Upper lobe of left lung (tissue), 6 donors: ENCODE measurements around the gene NHSL1. TPM values are rescaled to one million over a fixed set of nuclear protein-coding genes. Genes with fewer than 3 reads are reported as not detected.

ENCODE experiments used
- ATAC-seq, 2 donors: fragments of 200-7000 bp; cut with Tn5 transposase; one replicate each; pipeline ENCODE4 v1.9.1; 2022; ENCODE audit warnings: mild to moderate bottlenecking in 2 of 2, moderate library complexity in 2 of 2; ENCODE audit not compliant: low FRiP score in 2 of 2
- DNase-seq, 2 donors: peaks; one replicate each; pipeline ENCODE4 v3.0.0-alpha.2; 2019 to 2020
- H3K27ac ChIP-seq, 4 donors: fragments of 200-600 bp; sonication (generic); one replicate each; pipeline ENCODE4 v1.5.1; 2016 to 2019
- H3K27me3 ChIP-seq, 4 donors: fragments of 200-600 bp; sonication (generic); one replicate each; pipeline ENCODE4 v1.5.1; 2017 to 2019
- H3K36me3 ChIP-seq, 4 donors: fragments of 200-600 bp; sonication (generic); one replicate each; pipeline ENCODE4 v1.5.1; 2016 to 2019
- H3K4me1 ChIP-seq, 4 donors: fragments of 200-600 bp; sonication (generic); one replicate each; pipeline ENCODE4 v1.5.1; 2018 to 2019
- H3K4me3 ChIP-seq, 4 donors: fragments of 200-600 bp; sonication (generic); one replicate each; pipeline ENCODE4 v1.5.1; 2017 to 2019; ENCODE audit warnings: mild to moderate bottlenecking in 2 of 4, moderate library complexity in 1 of 4
- H3K9me3 ChIP-seq, 4 donors: fragments of 200-600 bp; sonication (generic); one replicate each; pipeline ENCODE4 v1.5.1; 2018 to 2019
- CTCF ChIP-seq, 6 experiments: fragments of 450-650 bp in 4 of 6; fragments of 200-600 bp in 2 of 6; sonication (generic) in 2 of 6; IDR thresholded peaks; one replicate each; pipeline ENCODE4 v1.5.1; 2016 to 2019; ENCODE audit warnings: antibody characterized with exemption in 6 of 6
- EP300 ChIP-seq, 4 donors: sonication (generic); formaldehyde crosslinking; IDR thresholded peaks; one replicate each; pipeline ENCODE4 v1.5.1; 2017; ENCODE audit warnings: antibody characterized with exemption in 4 of 4, control low read depth in 2 of 4
- POLR2A ChIP-seq, 4 donors: fragments of 450-650 bp; IDR thresholded peaks; one replicate each; pipeline ENCODE4 v1.5.1; 2016 to 2017; ENCODE audit warnings: antibody characterized with exemption in 4 of 4, mild to moderate bottlenecking in 2 of 4
- POLR2AphosphoS5 ChIP-seq, 2 donors: sonication (generic); formaldehyde crosslinking; IDR thresholded peaks; one replicate each; pipeline ENCODE4 v1.5.1; 2017; ENCODE audit warnings: antibody characterized with exemption in 2 of 2
- WGBS, 2 donors: methylation state at CpG; one replicate each; pipeline ENCODE4 v1.1.5; 2017 to 2018; 5-methylcytosine and 5-hydroxymethylcytosine counted together
- total RNA-seq, 6 donors: library from RNA; depleted of rRNA in 4 of 6; stranded (reverse); fragments of >200 nt in 4 of 6; gene quantifications; one replicate each; pipeline versions ENCODE4 v1.1.0 to v1.2.1, GENCODE V29; 2016 to 2021
- donor health status: DM: no; HTN: no; CAD: no; lungs with moderate emphysema.
- donor health status: DM: no; HTN: yes; CAD: no; lungs with severe emphysema.

Gene NHSL1
- 10 to 100 TPM; 37.3 to 80.2 (median 56.6) TPM for total RNA-seq

DNA sequence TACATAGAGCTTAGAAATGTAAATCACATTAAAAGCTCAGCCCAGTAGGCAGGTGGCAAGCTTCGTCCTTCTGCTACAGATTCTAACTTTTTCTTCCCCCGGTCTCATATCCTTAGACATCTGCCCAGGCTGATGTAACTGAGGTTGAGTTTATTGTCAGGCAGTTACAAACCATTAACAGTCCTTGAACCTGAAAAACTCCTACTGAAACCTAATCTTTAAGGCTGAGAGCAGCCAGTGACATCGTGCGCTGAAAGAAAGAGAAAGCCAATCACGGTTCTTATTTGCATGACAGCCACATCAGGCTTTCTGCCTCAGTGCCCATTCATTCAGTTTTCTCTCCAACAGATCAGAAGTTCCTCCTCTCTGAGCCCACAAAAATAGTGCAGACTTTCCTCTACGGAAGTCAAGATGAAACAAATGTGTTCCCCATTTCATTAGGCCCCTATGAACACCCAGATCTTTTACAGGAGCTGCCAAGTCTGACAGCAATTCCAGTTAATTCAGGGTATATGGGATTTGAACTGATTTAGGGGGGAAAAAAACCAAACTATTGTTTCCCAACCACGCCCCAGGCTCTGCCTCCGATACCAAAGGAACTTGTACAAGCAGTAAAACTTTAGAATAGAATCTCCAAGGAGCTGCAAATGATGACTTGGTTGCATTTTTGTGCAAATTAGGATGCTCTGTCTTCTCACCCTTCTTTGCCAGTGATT is at the start of gene NHSL1:
NHSL1 (minus strand) TSS at position 192 of the 716 bp plus-strand sequence. CDS start 204 bp downstream, outside the sequence.
- Histone ChIP-seq H3K9me3 (no peaks in the 10 kb centered on the region), H3K36me3 (no peaks in the 10 kb centered on the region), H3K4me3 (no peak within 1 kb of the TSS), H3K27me3 (no peaks in the 10 kb centered on the region), H3K4me1 (peaks cover 0 to 9% (median 6%) of the 10 kb centered on the region in 4 donors), H3K27ac (no peak within 1 kb of the TSS)
- no peak for DNase-seq
- peak in 1 of 2 donors; percentile 40 for ATAC-seq
- 53% methylated on average over 8 of the region's 8 CpGs for WGBS, 2 donors
- TF ChIP-seq POLR2AphosphoS5 (IDR thresholded peaks at IDR 0.05): no peak
- no peak for TF ChIP-seq CTCF (IDR thresholded peaks at IDR 0.05)
- TF ChIP-seq EP300 (IDR thresholded peaks at IDR 0.05): no peak

DNA sequence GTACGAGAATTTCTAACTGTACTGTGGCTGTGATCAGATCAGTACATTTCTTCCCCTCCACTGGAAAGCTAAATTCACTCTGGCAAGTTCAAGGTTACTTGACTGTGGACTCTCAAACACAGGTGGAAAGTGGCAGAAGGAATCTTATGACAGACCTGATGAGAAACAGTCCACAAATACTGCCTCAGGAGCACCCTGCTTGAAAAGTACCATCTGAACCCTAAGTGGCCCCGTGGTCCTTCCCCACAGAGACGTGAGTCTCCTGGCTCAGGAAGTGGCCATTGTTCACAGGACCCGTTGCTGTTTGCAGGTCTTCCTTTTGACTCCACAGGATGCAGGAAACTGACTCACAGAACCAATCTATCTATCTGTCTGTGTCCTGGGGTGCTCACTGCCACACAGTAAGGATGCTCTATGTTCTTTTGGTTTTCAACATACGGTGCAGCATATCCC is 47.5 kb upstream of the NHSL1 start:
- H3K4me1 ChIP-seq: peaks cover 12 to 28% (median 16%) of the 10 kb centered on the region in 4 donors
- H3K27ac ChIP-seq: peak overlapping the region in 2 of 4 donors; percentile 4 to 28
- WGBS, 2 donors: 28 to 33% methylated on average over 5 of the region's 5 CpGs
- no peaks in the 10 kb centered on the region for H3K36me3 ChIP-seq
- TF ChIP-seq CTCF (IDR thresholded peaks at IDR 0.05): no peak
- TF ChIP-seq POLR2AphosphoS5 (IDR thresholded peaks at IDR 0.05): peak in 1 of 2 donors; percentile 22
- H3K9me3 ChIP-seq: no peaks in the 10 kb centered on the region
- H3K4me3 ChIP-seq: no peak overlapping the region
- no peaks in the 10 kb centered on the region for H3K27me3 ChIP-seq
- ATAC-seq (no peak), DNase-seq (no peak)

DNA sequence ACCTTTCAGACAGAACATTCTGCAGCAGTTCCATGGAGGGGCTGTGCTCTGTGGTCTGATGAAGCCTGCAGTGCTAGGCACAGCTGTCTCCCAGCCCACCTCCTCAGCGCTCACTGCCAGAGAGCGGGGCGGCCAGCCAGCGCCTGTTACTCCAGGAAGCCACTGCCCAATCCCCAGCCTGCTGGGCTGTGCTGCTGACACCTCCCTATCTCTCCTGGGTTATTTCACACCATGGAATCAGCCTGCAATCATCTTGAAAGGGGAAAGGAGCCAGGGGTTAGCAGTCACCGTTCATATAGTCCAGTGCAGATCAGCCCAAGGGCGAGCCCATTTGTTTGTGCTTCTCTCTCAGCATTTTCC is 46.3 kb upstream of the NHSL1 start:
- peak; percentile 85 to 86 for ATAC-seq
- H3K9me3 ChIP-seq: no peaks in the 10 kb centered on the region

GRCh38 chr6:138544501-138544900 is 45.2 kb upstream of the NHSL1 start:
- Histone ChIP-seq H3K36me3 (no peaks in the 10 kb centered on the region), H3K4me3 (peak overlapping the region in 3 of 4 donors; percentile 11 to 41 (median 39)), H3K27me3 (no peaks in the 10 kb centered on the region), H3K27ac (peak overlapping the region in 3 of 4 donors; percentile 30 to 48 (median 41)), H3K4me1 (peaks cover 20 to 39% (median 28%) of the 10 kb centered on the region in 4 donors), H3K9me3 (no peaks in the 10 kb centered on the region)
- ATAC-seq (peak in 1 of 2 donors; percentile 33), DNase-seq (no peak)
- no peak for TF ChIP-seq CTCF (IDR thresholded peaks at IDR 0.05)
- TF ChIP-seq POLR2A (IDR thresholded peaks at IDR 0.05): no peak
- WGBS, 2 donors: 64 to 74% methylated on average over 3 of the region's 3 CpGs

More for the DNA sequence above, 46.3 kb upstream of the NHSL1 start:
- peak overlapping the region; percentile 8 to 41 (median 25) for H3K4me3 ChIP-seq
- DNase-seq: peak; percentile 82 to 91
- TF ChIP-seq EP300 (IDR thresholded peaks at IDR 0.05) (no peak), POLR2A (IDR thresholded peaks at IDR 0.05) (peak in 2 of 4 donors; percentile 51 to 63), CTCF (IDR thresholded peaks at IDR 0.05) (no peak), POLR2AphosphoS5 (IDR thresholded peaks at IDR 0.05) (peak; percentile 16 to 33)
- WGBS, 2 donors: 30 to 51% methylated on average over 5 to 6 of the region's 6 CpGs
- peak overlapping the region; percentile 30 to 74 (median 49) for H3K27ac ChIP-seq
- peaks cover 14 to 39% (median 24%) of the 10 kb centered on the region in 4 donors for H3K4me1 ChIP-seq
- H3K36me3 ChIP-seq: no peaks in the 10 kb centered on the region
- H3K27me3 ChIP-seq: no peaks in the 10 kb centered on the region
